CD8-positive, alpha-beta memory T cell (primary cell): ENCODE measurements around the gene KLHL35. TPM values are rescaled to one million over a fixed set of nuclear protein-coding genes. Genes with fewer than 3 reads are reported as not detected.
"Not testable (repeated sequence)": the region's sequence is repeated elsewhere in the genome, so short reads cannot be mapped to it uniquely, and the experiment has no call there.

ENCODE experiments used
- CTCF ChIA-PET: fragments of 350-600 bp; sonication (Branson Sonifier 250); formaldehyde crosslinking; loops from one replicate; lab custom pipeline; 2021; ENCODE audit warnings: antibody characterized with exemption; lab: Charles Lee
- POLR2A ChIA-PET: fragments of 350-600 bp; sonication (Branson Sonifier 250); formaldehyde crosslinking; loops from one replicate; lab custom pipeline; 2021; ENCODE audit warnings: antibody characterized with exemption; lab: Charles Lee
- DNase-seq, 5 donors: peaks; one replicate each; pipeline versions ENCODE4 v3.0.0 to v3.0.0-alpha.2; 2020 to 2022; ENCODE audit warnings: mixed read lengths in 1 of 5
- H3K27ac ChIP-seq: one replicate; pipeline ENCODE4 v1.7.0; 2013; ENCODE audit warnings: low read depth, mild to moderate bottlenecking, low read length, moderate library complexity
- H3K27me3 ChIP-seq: 2 replicates; pipeline ENCODE4 v1.7.0; 2013; ENCODE audit warnings: low read length, mild to moderate bottlenecking; ENCODE audit not compliant: insufficient read depth, poor library complexity, severe bottlenecking
- H3K36me3 ChIP-seq: 2 replicates; pipeline ENCODE4 v1.7.0; 2013; ENCODE audit warnings: mild to moderate bottlenecking, low read length, moderate library complexity; ENCODE audit not compliant: insufficient read depth
- H3K4me1 ChIP-seq: 2 replicates; pipeline ENCODE4 v1.7.0; 2013; ENCODE audit warnings: mild to moderate bottlenecking, low read length, moderate library complexity; ENCODE audit not compliant: insufficient read depth
- H3K4me3 ChIP-seq: 2 replicates; pipeline ENCODE4 v1.7.0; 2013; ENCODE audit warnings: mild to moderate bottlenecking, low read length
- H3K9me3 ChIP-seq: 2 replicates; pipeline ENCODE4 v1.7.0; 2013; ENCODE audit warnings: mild to moderate bottlenecking, low read length
- H3K27ac Mint-ChIP-seq, 8 donors: one replicate each; pipeline ENCODE4 v1.8.0; 2020 to 2021; ENCODE audit warnings: mixed read lengths in 8 of 8, mild to moderate bottlenecking in 6 of 8, inconsistent platforms in 3 of 8, moderate library complexity in 3 of 8
- H3K27me3 Mint-ChIP-seq, 2 donors: one replicate each; pipeline ENCODE4 v1.8.0; 2020 to 2021; ENCODE audit warnings: mixed read lengths in 2 of 2, mild to moderate bottlenecking in 1 of 2, moderate library complexity in 1 of 2
- H3K36me3 Mint-ChIP-seq, 3 donors: one replicate each; pipeline ENCODE4 v1.8.0; 2020 to 2021; ENCODE audit warnings: mixed read lengths in 3 of 3, inconsistent platforms in 1 of 3, mild to moderate bottlenecking in 1 of 3
- H3K4me1 Mint-ChIP-seq, 3 donors: one replicate each; pipeline ENCODE4 v1.8.0; 2020 to 2021; ENCODE audit warnings: mixed read lengths in 3 of 3, inconsistent platforms in 1 of 3, mild to moderate bottlenecking in 1 of 3
- H3K4me3 Mint-ChIP-seq, 7 donors: one replicate each; pipeline ENCODE4 v1.8.0; 2020 to 2021; ENCODE audit warnings: mixed read lengths in 7 of 7, mild to moderate bottlenecking in 6 of 7, moderate library complexity in 4 of 7, inconsistent platforms in 2 of 7
- H3K9me3 Mint-ChIP-seq, 5 donors: one replicate each; pipeline ENCODE4 v1.8.0; 2020 to 2022; ENCODE audit warnings: mixed read lengths in 5 of 5, mild to moderate bottlenecking in 3 of 5, moderate library complexity in 2 of 5, inconsistent platforms in 1 of 5
- polyA plus RNA-seq: library from polyadenylated mRNA; unstranded; fragments of 300-500 nt; fragmentation: Illumina TruSeq; gene quantifications from one replicate; pipeline ENCODE4 v1.2.3, GENCODE V29; 2021
- total RNA-seq, 2 experiments: library from RNA; stranded (reverse); gene quantifications; one replicate each; pipeline ENCODE4 v1.2.3, GENCODE V29; 2021

Gene KLHL35
- total and polyA plus RNA-seq, 3 experiments from 2014 or later = 0.37 to 0.83 (median 0.44) TPM

- H3K9me3 Mint-ChIP-seq, H3K27me3 ChIP-seq, H3K4me1 Mint-ChIP-seq, H3K4me1 ChIP-seq, H3K4me3 ChIP-seq, H3K4me3 Mint-ChIP-seq, POLR2A ChIA-PET, DNase-seq, H3K27ac ChIP-seq, H3K27ac Mint-ChIP-seq, H3K27me3 Mint-ChIP-seq, H3K9me3 ChIP-seq: not testable (repeated sequence)
- peaks cover 13% of the 10 kb centered on the region for H3K36me3 ChIP-seq
- CTCF ChIA-PET = interaction anchor here (1.0 to 1.6 kb wide), 5 partner anchors 10 to 116 kb away, joined by 3 to 5 read pairs (median 3); no protein-coding TSS in a partner anchor
- H3K36me3 Mint-ChIP-seq = peaks cover 0 to 52% (median 7%) of the 10 kb centered on the region in 3 donors
Measured at GRCh38 chr11:75413146-75413545, 19.9 kb downstream of the KLHL35 start.

- H3K27me3 ChIP-seq, H3K4me3 Mint-ChIP-seq, H3K27me3 Mint-ChIP-seq, H3K27ac ChIP-seq, CTCF ChIA-PET, H3K4me3 ChIP-seq, POLR2A ChIA-PET, DNase-seq, H3K9me3 ChIP-seq, H3K27ac Mint-ChIP-seq, H3K4me1 ChIP-seq, H3K9me3 Mint-ChIP-seq: not testable (repeated sequence)
- peaks cover 13 to 25% (median 21%) of the 10 kb centered on the region in 3 donors for H3K4me1 Mint-ChIP-seq
- peaks cover 0 to 64% (median 12%) of the 10 kb centered on the region in 3 donors for H3K36me3 Mint-ChIP-seq
- H3K36me3 ChIP-seq = peaks cover 34% of the 10 kb centered on the region
Measured at GRCh38 chr11:75409971-75410370, 23.0 kb downstream of the KLHL35 start.

GRCh38 chr11:75408957-75409219 is 24.1 kb downstream of the KLHL35 start:
- Histone ChIP-seq H3K4me1 (no peaks in the 10 kb centered on the region), H3K27ac (no peak overlapping the region), H3K9me3 (no peaks in the 10 kb centered on the region), H3K27me3 (no peaks in the 10 kb centered on the region), H3K4me3 (no peak overlapping the region), H3K36me3 (peaks cover 42% of the 10 kb centered on the region)
- DNase-seq = no peak
- CTCF ChIA-PET = interaction anchor here (1.1 to 2.8 kb wide), 7 partner anchors 9 to 121 kb away, joined by 3 to 13 read pairs (median 11); partner anchors contain the start of gene RPS3
- H3K4me1 Mint-ChIP-seq = peaks cover 20 to 35% (median 28%) of the 10 kb centered on the region in 3 donors
- no peak overlapping the region for H3K4me3 Mint-ChIP-seq
- POLR2A ChIA-PET = no interaction called here
- H3K36me3 Mint-ChIP-seq = peaks cover 2 to 67% (median 20%) of the 10 kb centered on the region in 3 donors
- no peaks in the 10 kb centered on the region for H3K27me3 Mint-ChIP-seq
- no peaks in the 10 kb centered on the region for H3K9me3 Mint-ChIP-seq
- peak overlapping the region in 1 of 8 donors; percentile 43 for H3K27ac Mint-ChIP-seq

GRCh38 chr11:75406338-75406777 is 26.6 kb downstream of the KLHL35 start:
- Histone ChIP-seq H3K36me3 (peaks cover 57% of the 10 kb centered on the region), H3K27me3 (no peaks in the 10 kb centered on the region), H3K9me3 (no peaks in the 10 kb centered on the region), H3K27ac (no peak overlapping the region), H3K4me3 (no peak overlapping the region), H3K4me1 (peaks cover 20% of the 10 kb centered on the region)
- H3K36me3 Mint-ChIP-seq = peaks cover 8 to 72% (median 27%) of the 10 kb centered on the region in 3 donors
- H3K9me3 Mint-ChIP-seq = no peaks in the 10 kb centered on the region
- ChIA-PET POLR2A (no interaction called here), CTCF (interaction anchor here (0.7 to 2.6 kb wide), 2 partner anchors 23 to 126 kb away, joined by 3 to 12 read pairs; no protein-coding TSS in a partner anchor)
- H3K4me1 Mint-ChIP-seq = peaks cover 43 to 60% (median 46%) of the 10 kb centered on the region in 3 donors
- no peak for DNase-seq
- H3K27ac Mint-ChIP-seq = peak overlapping the region in 6 of 8 donors; percentile 15 to 40 (median 30)
- no peak overlapping the region for H3K4me3 Mint-ChIP-seq
- H3K27me3 Mint-ChIP-seq = no peaks in the 10 kb centered on the region

- no peak for DNase-seq
- H3K4me1 Mint-ChIP-seq = peaks cover 59 to 75% (median 65%) of the 10 kb centered on the region in 3 donors
- peak overlapping the region in 4 of 8 donors; percentile 60 to 97 (median 84) for H3K27ac Mint-ChIP-seq
- H3K4me3 Mint-ChIP-seq = peak overlapping the region in 3 of 7 donors; percentile 16 to 25 (median 22)
- no peaks in the 10 kb centered on the region for H3K27me3 Mint-ChIP-seq
- no peaks in the 10 kb centered on the region for H3K27me3 ChIP-seq
- H3K36me3 ChIP-seq = peaks cover 60% of the 10 kb centered on the region
- no peaks in the 10 kb centered on the region for H3K9me3 ChIP-seq
- peaks cover 25% of the 10 kb centered on the region for H3K4me1 ChIP-seq
- H3K9me3 Mint-ChIP-seq = no peaks in the 10 kb centered on the region
- no peak overlapping the region for H3K4me3 ChIP-seq
- H3K27ac ChIP-seq = no peak overlapping the region
- CTCF ChIA-PET = interaction anchor here (1.1 to 1.4 kb wide), 5 partner anchors 9 to 128 kb away, joined by 3 to 5 read pairs (median 4); no protein-coding TSS in a partner anchor
- POLR2A ChIA-PET = no interaction called here
- peaks cover 8 to 86% (median 31%) of the 10 kb centered on the region in 3 donors for H3K36me3 Mint-ChIP-seq
Measured at GRCh38 chr11:75403983-75404658, 28.9 kb downstream of the KLHL35 start.

- DNase-seq = no peak
- ChIA-PET CTCF (interaction anchor here (0.9 to 1.7 kb wide), 6 partner anchors 10 to 50 kb away, joined by 3 to 5 read pairs (median 4); partner anchors contain the start of gene KLHL35), POLR2A (no interaction called here)
- H3K4me1 Mint-ChIP-seq = peaks cover 58 to 75% (median 65%) of the 10 kb centered on the region in 3 donors
- H3K27me3 Mint-ChIP-seq = no peaks in the 10 kb centered on the region
- H3K4me3 Mint-ChIP-seq = peak overlapping the region in 5 of 7 donors; percentile 4 to 98 (median 33)
- Histone ChIP-seq H3K9me3 (no peaks in the 10 kb centered on the region), H3K27ac (no peak overlapping the region), H3K36me3 (peaks cover 60% of the 10 kb centered on the region), H3K4me3 (no peak overlapping the region), H3K27me3 (no peaks in the 10 kb centered on the region), H3K4me1 (peaks cover 25% of the 10 kb centered on the region)
- H3K36me3 Mint-ChIP-seq = peaks cover 8 to 81% (median 31%) of the 10 kb centered on the region in 3 donors
- peak overlapping the region; percentile 5 to 97 (median 80) for H3K27ac Mint-ChIP-seq
- no peaks in the 10 kb centered on the region for H3K9me3 Mint-ChIP-seq
Measured at GRCh38 chr11:75403037-75403436, 30.0 kb downstream of the KLHL35 start.

- H3K36me3 Mint-ChIP-seq = peaks cover 8 to 76% (median 27%) of the 10 kb centered on the region in 3 donors
- Histone ChIP-seq H3K4me1 (peaks cover 25% of the 10 kb centered on the region), H3K4me3 (no peak overlapping the region), H3K36me3 (peaks cover 60% of the 10 kb centered on the region), H3K27ac (peak overlapping the region; percentile 88), H3K27me3 (no peaks in the 10 kb centered on the region), H3K9me3 (no peaks in the 10 kb centered on the region)
- H3K9me3 Mint-ChIP-seq = no peaks in the 10 kb centered on the region
- DNase-seq = no peak
- ChIA-PET POLR2A (no interaction called here), CTCF (interaction anchor here (1.7 kb wide), 1 partner anchor 30 kb away, joined by 4 read pairs; the partner anchor contains the start of gene KLHL35)
- peak overlapping the region; percentile 81 to 99 (median 94) for H3K27ac Mint-ChIP-seq
- H3K4me1 Mint-ChIP-seq = peaks cover 53 to 70% (median 60%) of the 10 kb centered on the region in 3 donors
- H3K27me3 Mint-ChIP-seq = no peaks in the 10 kb centered on the region
- H3K4me3 Mint-ChIP-seq = peak overlapping the region; percentile 91 to 98 (median 95)
Measured at GRCh38 chr11:75402002-75402773, 30.8 kb downstream of the KLHL35 start.
